GM12892 (cell line): ENCODE results near the gene HAO1. TPM values are rescaled to one million over a fixed set of nuclear protein-coding genes. Genes with fewer than 3 reads are reported as not detected.

Experiments
- DNase-seq: peaks from one replicate; pipeline ENCODE4 v3.0.0; 2011; ENCODE audit not compliant: insufficient read length
- FAIRE-seq: peaks from 2 replicates; lab custom pipeline; 2011; peaks lifted over from hg19 to GRCh38; lab: Jason Lieb, UNC
- POLR2A ChIP-seq: IDR thresholded peaks from 2 replicates; pipeline ENCODE4 v1.6.1; 2011; ENCODE audit warnings: low read depth, low read length, control low read depth
- POLR2AphosphoS5 ChIP-seq: IDR thresholded peaks from 2 replicates; pipeline ENCODE4 v1.6.1; 2011; ENCODE audit warnings: low read depth, low read length, control low read depth
- TAF1 ChIP-seq: IDR thresholded peaks from 2 replicates; pipeline ENCODE4 v1.6.1; 2011; ENCODE audit warnings: low read depth, mild to moderate bottlenecking, control low read depth, low read length, borderline replicate concordance
- polyA plus RNA-seq: library from polyadenylated mRNA; unstranded; fragments of >200 nt; gene quantifications from one replicate; pipeline ENCODE4 v1.2.1, GENCODE V29; 2012; ENCODE audit warnings: missing spikeins, inconsistent platforms; ENCODE audit not compliant: missing spikeins

Gene HAO1
- not detected for polyA plus RNA-seq

- FAIRE-seq: no peak
- no peak for TF ChIP-seq POLR2AphosphoS5
- TF ChIP-seq POLR2A: no peak
- DNase-seq: no peak
These were observed at the start of gene HAO1 for GRCh38 chr20:7940341-7940740. Gene HAO1, minus strand, starts transcription at chr20:7940458. Its CDS starts 36 bp downstream, at chr20:7940422.

DNA sequence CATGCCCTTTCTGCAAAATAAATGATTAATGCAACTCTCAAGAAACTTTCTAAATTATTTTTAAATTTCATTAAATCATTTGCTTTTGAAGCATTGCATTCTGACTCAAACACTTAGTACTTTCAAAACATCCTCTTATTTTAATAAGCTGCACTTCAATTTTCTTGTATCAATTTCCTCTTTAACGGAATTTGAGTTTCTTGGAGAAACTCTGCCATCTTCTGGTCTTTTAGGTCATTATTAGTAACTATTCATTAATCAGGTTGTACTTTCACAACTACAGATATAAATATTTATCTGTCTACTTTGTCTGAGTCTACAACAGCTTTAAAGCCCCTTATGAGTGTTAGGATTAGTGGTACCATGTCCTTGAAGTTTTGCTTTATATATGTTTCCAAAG is 49.1 kb upstream of the HAO1 start:
- no peak for TF ChIP-seq TAF1
- no peak for TF ChIP-seq POLR2AphosphoS5
- TF ChIP-seq POLR2A: no peak

GRCh38 chr20:7985916-7986315 is 45.7 kb upstream of the HAO1 start:
- FAIRE-seq (no peak), DNase-seq (no peak)
- TF ChIP-seq POLR2AphosphoS5 (no peak), TAF1 (no peak), POLR2A (no peak)

More for the DNA sequence above, 49.1 kb upstream of the HAO1 start:
- DNase-seq: no peak
- no peak for FAIRE-seq

DNA sequence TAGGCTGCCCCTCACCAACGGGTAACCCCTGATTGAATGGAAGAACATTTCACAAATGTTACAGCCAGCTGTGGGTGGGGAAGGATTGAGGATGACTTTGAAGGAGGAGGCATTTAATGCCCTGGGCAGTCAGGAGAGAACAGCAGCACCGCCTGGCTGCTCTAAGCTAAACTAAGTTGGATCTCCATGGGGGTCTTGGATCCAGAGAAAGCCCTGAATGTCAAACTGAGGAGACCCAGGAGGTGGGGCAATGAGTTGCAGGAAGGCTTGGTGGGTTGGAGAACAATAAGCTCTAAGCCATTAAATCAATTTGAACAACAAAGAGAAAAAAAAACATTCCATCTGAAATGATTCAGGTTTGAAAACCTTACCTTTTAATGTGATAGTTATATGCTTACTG is 43.9 kb upstream of the HAO1 start:
- no peak for TF ChIP-seq POLR2AphosphoS5
- TF ChIP-seq TAF1: no peak
- no peak for TF ChIP-seq POLR2A
- no peak for FAIRE-seq
- DNase-seq: no peak

DNA sequence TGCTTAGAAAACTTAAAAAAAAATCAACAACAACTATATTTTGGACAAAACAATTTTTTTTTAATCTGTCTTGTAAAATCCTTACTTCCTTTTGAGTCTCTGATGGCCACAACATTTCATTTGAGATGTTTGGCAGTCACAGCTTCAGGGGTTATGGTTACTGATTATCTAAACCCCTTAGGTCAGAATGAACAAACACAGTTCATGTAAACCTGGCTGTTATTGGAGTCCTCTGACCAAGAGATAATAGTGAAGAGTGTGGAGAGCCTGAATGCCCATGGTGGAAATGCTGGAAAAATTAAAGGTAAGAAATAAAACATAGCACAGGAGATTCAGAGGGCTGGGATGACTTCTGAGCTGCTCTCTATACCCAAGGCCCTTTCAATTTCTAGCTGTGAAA is 41.1 kb upstream of the HAO1 start:
- FAIRE-seq (no peak), DNase-seq (no peak)
- TF ChIP-seq TAF1 (no peak), POLR2A (no peak), POLR2AphosphoS5 (no peak)

GRCh38 chr20:7980332-7981046 is 40.2 kb upstream of the HAO1 start:
- no peak for FAIRE-seq

GRCh38 chr20:7977709-7978108 is 37.5 kb upstream of the HAO1 start:
- no peak for FAIRE-seq
- TF ChIP-seq POLR2AphosphoS5: no peak
- TF ChIP-seq TAF1: no peak
- TF ChIP-seq POLR2A: no peak
- DNase-seq: no peak

More at GRCh38 chr20:7980332-7981046, 40.2 kb upstream of the HAO1 start:
- TF ChIP-seq POLR2AphosphoS5 (no peak), POLR2A (no peak)
- DNase-seq: no peak

DNA sequence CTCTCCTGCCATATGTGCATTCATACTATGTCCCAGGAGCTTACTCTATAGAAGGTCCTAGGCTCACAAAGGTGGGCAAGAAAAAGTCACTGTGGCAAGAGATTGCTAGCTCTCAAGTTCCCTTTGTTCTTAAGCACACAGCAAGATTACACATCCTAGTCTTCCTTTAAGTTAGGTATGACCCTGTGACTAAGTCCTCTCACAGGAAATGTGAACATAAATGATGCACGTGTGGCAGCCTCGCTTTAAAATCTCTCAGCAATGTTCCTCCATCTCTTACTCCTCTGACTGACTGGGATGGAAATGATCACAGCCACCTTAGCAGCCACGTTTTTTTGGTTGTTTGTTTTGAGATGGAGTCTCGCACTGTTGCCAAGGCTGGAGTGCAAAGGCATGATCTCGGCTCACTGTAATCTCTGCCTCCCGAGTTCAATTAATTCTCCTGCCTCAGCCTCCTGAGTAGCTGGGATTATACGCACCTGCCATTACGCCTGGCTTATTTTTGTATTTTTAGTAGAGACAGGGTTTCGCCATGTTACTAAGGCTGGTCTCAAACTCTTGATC is 35.7 kb upstream of the HAO1 start:
- DNase-seq: no peak
- TF ChIP-seq TAF1: no peak
- no peak for TF ChIP-seq POLR2AphosphoS5
- TF ChIP-seq POLR2A: no peak
- FAIRE-seq: no peak

GRCh38 chr20:7974785-7975435 is 34.7 kb upstream of the HAO1 start:
- DNase-seq (no peak), FAIRE-seq (no peak)
- TF ChIP-seq POLR2A (no peak), TAF1 (no peak), POLR2AphosphoS5 (no peak)

DNA sequence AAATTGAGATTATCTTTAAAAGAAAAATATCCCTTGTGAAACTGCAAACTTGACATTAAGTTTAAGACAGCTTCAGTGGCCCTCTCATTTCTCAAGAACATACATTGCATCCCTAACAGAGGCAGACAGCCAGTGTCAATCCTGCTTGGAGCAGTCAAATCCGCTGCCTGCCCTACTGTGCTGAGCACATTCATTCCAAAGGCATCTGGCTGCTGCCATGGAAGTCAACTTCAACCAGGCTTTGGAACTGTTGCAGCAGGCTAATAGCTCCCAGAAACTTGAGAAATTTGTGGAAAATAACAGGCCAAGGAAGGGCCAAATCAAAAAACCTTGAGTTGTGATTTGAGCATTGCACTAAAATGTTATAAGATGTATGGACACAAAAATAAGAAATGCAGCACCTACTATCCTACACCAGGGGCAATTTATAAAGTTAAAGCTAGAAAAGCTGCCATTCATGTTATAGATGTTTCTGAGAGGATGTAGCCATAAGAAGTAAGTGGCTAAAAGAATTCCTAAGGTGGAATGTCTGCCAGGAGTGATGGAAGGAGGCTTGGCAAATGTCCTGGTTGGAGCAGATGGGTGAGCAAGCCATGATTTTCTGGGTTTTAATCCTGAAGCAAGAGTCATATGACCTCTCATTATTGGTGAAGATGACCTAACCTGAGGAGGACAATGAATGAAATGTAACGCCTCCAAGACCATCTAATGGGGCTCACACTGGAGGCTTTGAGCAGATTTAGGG is 31.4 kb upstream of the HAO1 start:
- DNase-seq (no peak), FAIRE-seq (no peak)
- TF ChIP-seq TAF1: no peak
- TF ChIP-seq POLR2A: no peak
- no peak for TF ChIP-seq POLR2AphosphoS5

- TF ChIP-seq POLR2AphosphoS5 (no peak), TAF1 (no peak), POLR2A (no peak)
These were observed 27.1 kb upstream of the HAO1 start for GRCh38 chr20:7967199-7967844.

More at GRCh38 chr20:7967199-7967844, 27.1 kb upstream of the HAO1 start:
- FAIRE-seq (no peak), DNase-seq (no peak)
